HepG2 (cell line): Measurements from ENCODE around the gene CTF1. TPM values are rescaled to one million over a fixed set of nuclear protein-coding genes. Genes with fewer than 3 reads are reported as not detected.
A peak's percentile ranks its signal among the peaks of the same experiment; 100 is the strongest.

ENCODE experiments used
- AHR ChIP-seq: IDR thresholded peaks from 2 replicates; pipeline ENCODE4 v1.6.1; 2018; ENCODE audit warnings: missing genetic modification reagents, missing compliant biosample characterization
- ARNTL ChIP-seq: sonication (generic); formaldehyde crosslinking; IDR thresholded peaks from 2 replicates; pipeline ENCODE4 v1.4.0; 2020; ENCODE audit warnings: mild to moderate bottlenecking, missing genetic modification reagents
- ATF2 ChIP-seq: sonication (generic); formaldehyde crosslinking; IDR thresholded peaks from 2 replicates; pipeline ENCODE4 v1.4.0; 2020; ENCODE audit warnings: missing genetic modification reagents
- CENPT ChIP-seq: sonication (generic); formaldehyde crosslinking; IDR thresholded peaks from 2 replicates; pipeline ENCODE4 v1.8.0; 2022; ENCODE audit warnings: low read depth, mild to moderate bottlenecking, moderate library complexity, missing genetic modification reagents
- ETV6 ChIP-seq: sonication (generic); formaldehyde crosslinking; conservative IDR thresholded peaks from 2 replicates; pipeline ENCODE4 v1.4.0; 2020; ENCODE audit warnings: missing genetic modification reagents
- FOSL1 ChIP-seq: sonication (generic); formaldehyde crosslinking; IDR thresholded peaks from 2 replicates; pipeline ENCODE4 v1.9.0; 2021; ENCODE audit warnings: missing genetic modification reagents, borderline replicate concordance
- FOXO4 ChIP-seq: sonication (generic); formaldehyde crosslinking; conservative IDR thresholded peaks from 2 replicates; pipeline ENCODE4 v1.8.1; 2023; ENCODE audit warnings: missing genetic modification reagents
- GPN1 ChIP-seq: sonication (generic); formaldehyde crosslinking; IDR thresholded peaks from 2 replicates; pipeline ENCODE4 v1.5.1; 2020; ENCODE audit warnings: missing genetic modification reagents, borderline replicate concordance
- RFX5 ChIP-seq: IDR thresholded peaks from 2 replicates; pipeline ENCODE4 v1.6.1; 2011; ENCODE audit warnings: low read depth, low read length, improper control_type of control experiment
- SALL1 ChIP-seq: sonication (generic); formaldehyde crosslinking; IDR thresholded peaks from 2 replicates; pipeline ENCODE4 v1.8.0; 2022; ENCODE audit warnings: mild to moderate bottlenecking, missing genetic modification reagents
- SETDB1 ChIP-seq: sonication (generic); formaldehyde crosslinking; IDR thresholded peaks from 2 replicates; pipeline ENCODE4 v1.5.1; 2020; ENCODE audit warnings: missing genetic modification reagents, mild to moderate bottlenecking, borderline replicate concordance
- TCF7 ChIP-seq: sonication (generic); IDR thresholded peaks from 2 replicates; pipeline ENCODE4 v1.6.1; 2016; ENCODE audit warnings: antibody characterized with exemption, low read depth
- ZFP41 ChIP-seq: sonication (generic); formaldehyde crosslinking; IDR thresholded peaks from 2 replicates; pipeline ENCODE4 v1.4.0; 2020; ENCODE audit warnings: mild to moderate bottlenecking, missing genetic modification reagents, borderline replicate concordance
- ZFY ChIP-seq: sonication (generic); formaldehyde crosslinking; IDR thresholded peaks from 2 replicates; pipeline ENCODE4 v1.4.0; 2020; ENCODE audit warnings: missing genetic modification reagents
- ZIK1 ChIP-seq: sonication (generic); formaldehyde crosslinking; IDR thresholded peaks from 2 replicates; pipeline ENCODE4 v1.5.0; 2020; ENCODE audit warnings: mild to moderate bottlenecking, low read depth, missing genetic modification reagents, borderline replicate concordance
- ZNF501 ChIP-seq: sonication (generic); formaldehyde crosslinking; IDR thresholded peaks from 2 replicates; pipeline ENCODE4 v1.5.1; 2020; ENCODE audit warnings: mild to moderate bottlenecking, moderate library complexity, missing genetic modification reagents
- ZNF513 ChIP-seq: sonication (generic); formaldehyde crosslinking; conservative IDR thresholded peaks from 2 replicates; pipeline ENCODE4 v1.5.0; 2020; ENCODE audit warnings: missing genetic modification reagents
- ZNF720 ChIP-seq: sonication (generic); formaldehyde crosslinking; IDR thresholded peaks from 2 replicates; pipeline ENCODE4 v1.4.0; 2020; ENCODE audit warnings: missing genetic modification reagents
- ZSCAN25 ChIP-seq: sonication (generic); formaldehyde crosslinking; IDR thresholded peaks from 2 replicates; pipeline ENCODE4 v1.8.0; 2022; ENCODE audit warnings: mild to moderate bottlenecking, missing genetic modification reagents
- polyA plus RNA-seq, 8 experiments: library from polyadenylated mRNA; depleted of rRNA in 3 of 8; stranded (reverse) in 7 of 8; unstranded in 1 of 8; fragments of >200 nt; fragmentation: Illumina TruSeq in 4 of 8; extraction: Trizol in 4 of 8; gene quantifications; 2 replicates each; pipeline versions ENCODE4 v1.2.1 to v1.2.3, GENCODE V29; 2011 to 2016; ENCODE audit warnings: low read depth in 4 of 8, missing spikeins in 1 of 8, mixed read lengths in 1 of 8; ENCODE audit not compliant: insufficient read depth in 1 of 8
- total RNA-seq, 5 experiments: library from RNA; depleted of rRNA; stranded (reverse); fragments of >200 nt; fragmentation: Illumina TruSeq; extraction: Trizol; gene quantifications; 2 replicates each; pipeline ENCODE4 v1.2.3, GENCODE V29; 2016; ENCODE audit warnings: low read depth in 1 of 5
- TF ChIP-seq, protein P1 (sequence below): sonication (generic); formaldehyde crosslinking; conservative IDR thresholded peaks from 2 replicates; pipeline ENCODE4 v1.8.0; 2022; ENCODE audit warnings: missing genetic modification reagents
- TF ChIP-seq, protein P2 (sequence below): sonication (generic); formaldehyde crosslinking; IDR thresholded peaks from 2 replicates; pipeline ENCODE4 v1.5.1; 2020; ENCODE audit warnings: missing genetic modification reagents, mild to moderate bottlenecking, borderline replicate concordance

CTF1 gene
- total and polyA plus RNA-seq, 2 of the 13 experiments (the other 11 are each of a cell fraction or from before 2014, with no cell fraction given): 0.13 to 1.8 TPM

DNA sequence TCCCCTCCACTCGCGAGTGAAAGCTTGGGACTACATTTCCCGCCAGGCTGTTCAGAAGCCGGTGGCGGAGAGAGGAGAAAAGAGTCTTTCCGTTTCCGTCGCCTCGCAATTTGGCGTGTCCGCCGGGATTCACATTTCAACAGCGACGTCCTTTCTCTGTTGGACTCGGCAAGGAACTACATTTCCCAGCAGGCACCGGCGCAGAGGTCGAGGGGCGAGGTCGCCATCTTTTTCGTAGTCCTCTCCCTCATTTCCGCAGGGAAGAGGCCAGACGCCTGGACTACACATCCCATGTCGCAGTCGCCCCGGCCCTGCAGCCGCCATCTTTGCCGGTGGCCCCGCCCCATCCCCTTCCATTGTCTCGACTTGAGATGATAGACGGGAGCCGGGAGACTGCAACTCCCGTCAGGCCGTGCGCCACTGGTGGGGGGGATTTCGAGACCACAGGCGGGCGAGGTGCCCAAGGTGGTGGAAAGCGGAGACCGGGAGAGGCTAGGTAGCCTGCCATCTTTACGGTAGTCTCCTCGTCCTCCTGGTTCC lies 26.1 kb downstream of the CTF1 start (continued):
- TF ChIP-seq SALL1 (CRISPR knock-in tag) (peak; percentile 37; the same call in 1 of the 2 replicates), FOXO4 (CRISPR knock-in tag) (no peak), ZFP41 (no peak), ZNF720 (no peak), RFX5 (no peak), AHR (CRISPR knock-in tag) (no peak; the same call in 1 of the 2 replicates), ARNTL (CRISPR knock-in tag) (no peak), ZNF513 (CRISPR knock-in tag) (peak; percentile 59; the same call in 1 of the 2 replicates), FOSL1 (no peak), ZFY (CRISPR knock-in tag) (peak; percentile 73), CENPT (CRISPR knock-in tag) (no peak), ZNF501 (CRISPR knock-in tag) (peak; percentile 37), SETDB1 (CRISPR knock-in tag) (no peak), ETV6 (CRISPR knock-in tag) (no peak), ZIK1 (CRISPR knock-in tag) (no peak), ATF2 (peak; percentile 69; the same call in 1 of the 2 replicates), TCF7 (no peak), ZSCAN25 (CRISPR knock-in tag) (no peak), GPN1 (CRISPR knock-in tag) (no peak; the same call in 1 of the 2 replicates)
- TF ChIP-seq, protein P1, sequence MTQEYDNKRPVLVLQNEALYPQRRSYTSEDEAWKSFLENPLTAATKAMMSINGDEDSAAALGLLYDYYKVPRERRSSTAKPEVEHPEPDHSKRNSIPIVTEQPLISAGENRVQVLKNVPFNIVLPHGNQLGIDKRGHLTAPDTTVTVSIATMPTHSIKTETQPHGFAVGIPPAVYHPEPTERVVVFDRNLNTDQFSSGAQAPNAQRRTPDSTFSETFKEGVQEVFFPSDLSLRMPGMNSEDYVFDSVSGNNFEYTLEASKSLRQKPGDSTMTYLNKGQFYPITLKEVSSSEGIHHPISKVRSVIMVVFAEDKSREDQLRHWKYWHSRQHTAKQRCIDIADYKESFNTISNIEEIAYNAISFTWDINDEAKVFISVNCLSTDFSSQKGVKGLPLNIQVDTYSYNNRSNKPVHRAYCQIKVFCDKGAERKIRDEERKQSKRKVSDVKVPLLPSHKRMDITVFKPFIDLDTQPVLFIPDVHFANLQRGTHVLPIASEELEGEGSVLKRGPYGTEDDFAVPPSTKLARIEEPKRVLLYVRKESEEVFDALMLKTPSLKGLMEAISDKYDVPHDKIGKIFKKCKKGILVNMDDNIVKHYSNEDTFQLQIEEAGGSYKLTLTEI: no peak
- TF ChIP-seq, protein P2, sequence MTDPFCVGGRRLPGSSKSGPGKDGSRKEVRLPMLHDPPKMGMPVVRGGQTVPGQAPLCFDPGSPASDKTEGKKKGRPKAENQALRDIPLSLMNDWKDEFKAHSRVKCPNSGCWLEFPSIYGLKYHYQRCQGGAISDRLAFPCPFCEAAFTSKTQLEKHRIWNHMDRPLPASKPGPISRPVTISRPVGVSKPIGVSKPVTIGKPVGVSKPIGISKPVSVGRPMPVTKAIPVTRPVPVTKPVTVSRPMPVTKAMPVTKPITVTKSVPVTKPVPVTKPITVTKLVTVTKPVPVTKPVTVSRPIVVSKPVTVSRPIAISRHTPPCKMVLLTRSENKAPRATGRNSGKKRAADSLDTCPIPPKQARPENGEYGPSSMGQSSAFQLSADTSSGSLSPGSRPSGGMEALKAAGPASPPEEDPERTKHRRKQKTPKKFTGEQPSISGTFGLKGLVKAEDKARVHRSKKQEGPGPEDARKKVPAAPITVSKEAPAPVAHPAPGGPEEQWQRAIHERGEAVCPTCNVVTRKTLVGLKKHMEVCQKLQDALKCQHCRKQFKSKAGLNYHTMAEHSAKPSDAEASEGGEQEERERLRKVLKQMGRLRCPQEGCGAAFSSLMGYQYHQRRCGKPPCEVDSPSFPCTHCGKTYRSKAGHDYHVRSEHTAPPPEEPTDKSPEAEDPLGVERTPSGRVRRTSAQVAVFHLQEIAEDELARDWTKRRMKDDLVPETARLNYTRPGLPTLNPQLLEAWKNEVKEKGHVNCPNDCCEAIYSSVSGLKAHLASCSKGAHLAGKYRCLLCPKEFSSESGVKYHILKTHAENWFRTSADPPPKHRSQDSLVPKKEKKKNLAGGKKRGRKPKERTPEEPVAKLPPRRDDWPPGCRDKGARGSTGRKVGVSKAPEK (CRISPR knock-in tag): no peak
